Activated naive CD4-positive, alpha-beta T cell treated with anti-CD3 and anti-CD28 coated beads, Interleukin-2, amount 50 U/mL, for 16 hours (primary cell): ENCODE measurements around the gene PAQR9.

ENCODE experiments used
- DNase-seq: peaks from one replicate; pipeline ENCODE4 v3.0.0-alpha.2; 2020

The PAQR9 gene

DNA sequence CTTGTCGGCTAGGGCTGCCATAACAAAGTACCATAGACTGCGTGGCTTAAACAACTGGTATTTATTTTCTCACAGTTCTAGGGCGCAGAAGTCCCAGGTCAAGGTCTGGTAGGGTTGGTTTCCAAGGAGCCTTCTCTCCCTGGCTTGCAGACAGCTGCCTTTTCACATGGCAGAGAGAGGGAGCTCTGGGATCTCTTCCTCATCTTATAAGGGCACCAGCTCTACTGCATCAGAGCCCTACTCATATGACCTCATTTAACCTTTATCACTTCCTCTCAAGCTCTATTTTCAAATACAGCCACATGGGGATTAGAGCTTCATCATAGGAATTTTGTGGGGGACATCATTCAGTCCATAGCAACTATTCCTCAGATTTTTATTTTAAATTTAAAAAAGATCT, 17.6 kb upstream of the PAQR9 start:
- no peak for DNase-seq

DNA sequence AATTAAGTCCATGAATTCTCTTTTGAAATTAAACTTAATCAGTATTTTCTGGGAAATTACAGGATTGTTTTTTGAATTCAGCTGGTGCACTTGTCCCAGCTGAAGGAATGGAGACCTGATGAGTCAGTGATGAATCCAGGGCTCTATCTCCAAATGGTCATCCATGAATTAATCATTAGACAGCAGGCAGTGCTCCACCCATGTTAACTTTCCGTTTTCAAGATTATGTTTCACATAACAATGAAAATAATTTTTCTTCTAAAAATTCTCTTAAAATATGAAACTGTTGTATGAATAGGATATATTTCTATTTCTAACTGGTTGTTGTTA, 13.9 kb upstream of the PAQR9 start:
- no peak for DNase-seq

DNA sequence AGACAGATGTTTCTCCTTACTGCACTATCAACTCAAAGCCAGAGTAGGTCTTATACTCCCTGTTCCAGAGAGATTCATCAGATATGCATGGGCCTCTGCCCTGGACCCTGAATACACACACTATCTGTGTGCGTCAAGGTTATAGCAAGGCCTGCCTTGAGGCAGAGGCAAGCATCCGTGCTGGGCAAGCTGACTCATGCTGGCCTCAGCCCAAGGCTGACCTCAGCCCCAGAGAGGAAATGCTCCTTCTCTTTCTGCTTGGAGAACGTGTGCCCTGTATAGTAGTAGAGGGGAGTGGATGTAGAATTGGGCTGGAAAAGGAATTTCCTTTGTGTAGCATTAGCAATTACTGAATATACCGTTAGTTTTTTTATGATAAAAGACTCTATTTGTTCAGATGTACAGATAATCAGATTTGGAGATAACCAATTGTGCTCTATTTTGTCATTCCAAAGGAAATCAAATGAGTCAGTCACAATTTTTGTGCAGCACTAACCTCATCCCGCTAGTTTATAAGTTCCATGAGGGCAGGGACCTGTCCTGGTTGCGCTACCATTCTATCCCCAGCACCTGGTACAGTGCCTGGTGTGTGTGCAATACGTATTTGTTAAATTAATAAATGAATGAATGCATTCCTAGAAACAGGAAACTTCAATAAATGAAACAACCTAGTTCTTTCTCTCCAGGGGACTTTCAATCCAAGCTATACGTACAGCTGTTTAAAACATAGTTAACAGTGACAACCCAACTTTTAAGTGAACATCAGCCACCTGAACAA, 13.3 kb upstream of the PAQR9 start:
- DNase-seq: no peak

DNA sequence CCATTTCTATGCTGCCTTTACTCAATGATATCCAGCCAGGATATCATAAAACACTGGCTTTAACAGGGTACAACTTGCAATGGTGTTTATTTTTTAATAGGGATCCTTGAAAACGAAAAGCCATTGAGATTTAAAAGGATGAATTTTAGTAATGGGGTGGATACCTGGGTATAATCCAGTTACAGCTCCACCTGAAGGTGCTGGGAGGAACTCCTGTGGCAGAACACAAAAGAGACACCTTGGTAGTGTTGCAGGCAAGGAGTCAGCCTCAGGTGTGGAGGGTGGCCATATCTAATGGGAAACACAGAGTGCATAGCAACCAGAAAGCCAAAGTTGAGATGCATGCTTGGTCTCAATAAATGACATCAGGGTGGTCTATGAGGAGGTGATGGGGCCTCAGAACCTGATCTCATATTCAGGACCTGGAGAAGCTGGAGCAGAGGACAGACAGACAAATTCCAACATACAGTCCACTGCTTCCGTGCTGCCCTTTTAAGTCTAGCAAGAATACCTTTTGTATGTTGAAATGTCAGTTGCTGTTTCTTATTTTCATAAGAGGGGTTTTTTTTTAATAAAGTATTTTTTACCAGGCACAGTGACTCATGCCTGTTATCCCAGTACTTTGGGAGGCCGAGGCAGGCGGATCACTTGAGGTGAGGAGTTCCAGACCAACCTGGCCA, 12.0 kb upstream of the PAQR9 start:
- no peak for DNase-seq

GRCh38 chr3:142973217-142974009, 9.9 kb upstream of the PAQR9 start:
- no peak for DNase-seq

GRCh38 chr3:142972092-142972753, 8.7 kb upstream of the PAQR9 start:
- DNase-seq: no peak

GRCh38 chr3:142971431-142971830, 8.0 kb upstream of the PAQR9 start:
- DNase-seq: no peak

- DNase-seq: no peak
Observed at GRCh38 chr3:142968319-142969025, 5.0 kb upstream of the PAQR9 start.

DNA sequence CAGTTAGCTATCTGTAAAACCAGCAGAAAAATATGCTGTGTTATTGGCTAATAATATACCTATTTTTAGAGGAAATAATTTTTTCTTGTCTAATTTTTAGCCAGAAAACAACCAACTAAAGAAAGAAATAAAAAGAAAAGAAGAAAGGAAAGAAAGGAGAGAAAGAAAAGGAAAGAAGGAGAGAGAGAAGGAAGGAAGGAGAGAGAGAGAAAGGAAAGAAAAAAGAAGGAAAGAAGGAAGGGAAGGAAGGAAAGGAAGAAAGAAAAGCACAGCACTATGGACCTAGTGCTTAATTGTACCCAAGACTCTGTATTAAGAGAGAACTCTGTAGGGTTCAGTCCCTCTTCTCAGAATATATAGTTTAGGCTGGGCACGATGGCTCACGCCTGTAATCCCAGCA, 3.3 kb upstream of the PAQR9 start:
- DNase-seq: no peak

DNA sequence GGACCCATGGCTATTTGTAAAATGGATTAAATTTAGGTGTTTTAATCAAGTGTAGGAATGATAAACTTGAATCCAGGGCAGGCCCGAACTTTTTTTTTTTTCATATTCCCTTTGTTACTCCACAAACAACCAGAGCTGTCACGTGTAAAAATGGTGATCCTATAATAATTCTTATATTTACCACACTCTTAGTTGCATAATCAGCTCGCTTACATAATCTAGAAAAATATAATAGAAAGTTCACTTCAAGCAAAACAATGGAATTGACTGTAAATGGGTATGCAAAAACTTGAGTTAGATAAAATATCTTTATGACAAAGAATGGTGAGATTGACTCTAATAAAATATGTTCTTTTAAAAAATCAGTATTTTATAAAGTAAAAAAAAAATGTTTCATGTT, 2.1 kb upstream of the PAQR9 start:
- DNase-seq: no peak

DNA sequence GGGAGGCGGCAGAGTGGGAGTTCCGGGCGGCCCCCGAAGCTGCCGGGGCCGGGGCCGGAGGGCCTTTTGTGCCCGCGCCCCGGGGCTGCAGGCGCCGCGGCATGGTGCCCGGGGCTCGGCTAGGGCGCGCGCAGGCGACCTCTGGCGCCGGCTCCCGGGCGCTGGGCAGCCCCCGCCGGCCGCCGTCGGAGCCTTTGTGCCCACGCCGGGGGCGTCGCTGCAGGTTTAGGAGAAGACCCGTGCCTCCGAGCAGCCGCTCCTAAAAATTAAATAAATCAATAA, 299 bp downstream of the PAQR9 start:
- no peak for DNase-seq

DNA sequence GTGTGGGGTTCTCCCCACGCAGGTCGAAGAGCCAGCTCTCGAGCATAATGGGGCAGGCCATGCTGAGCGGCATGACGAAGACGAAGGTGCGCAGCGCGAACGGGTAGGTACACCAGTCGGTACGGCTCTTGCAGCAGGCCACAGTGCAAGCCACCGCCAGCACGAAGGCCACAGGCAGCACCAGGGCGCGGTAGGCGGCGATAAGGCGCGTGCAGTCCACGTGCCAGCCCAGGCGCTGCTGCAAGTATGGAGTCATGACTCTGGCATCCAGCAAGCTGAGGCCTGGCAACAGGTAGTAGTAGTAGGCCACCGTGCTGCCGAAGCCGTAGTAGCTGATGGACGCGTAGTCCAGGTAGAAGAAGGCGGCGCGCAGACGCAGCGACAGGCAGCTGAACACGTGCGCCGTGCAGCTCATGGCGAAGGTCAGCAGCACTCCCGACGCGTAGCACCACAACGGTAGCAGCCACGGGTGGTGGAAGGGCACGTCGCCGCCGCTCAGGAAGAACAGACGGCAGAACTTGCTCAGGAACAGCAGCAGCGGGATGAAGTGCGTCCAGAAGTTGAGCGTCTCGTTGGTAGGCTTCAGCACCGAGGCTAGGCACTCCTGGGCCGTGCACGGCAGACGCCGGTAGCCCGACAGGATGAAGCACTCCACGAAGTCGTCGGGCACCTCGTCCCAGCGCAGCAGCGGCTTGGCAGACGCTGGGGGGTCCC, 797 bp downstream of the PAQR9 start:
- DNase-seq: no peak

GRCh38 chr3:142962175-142962519, 1.3 kb downstream of the PAQR9 start:
- DNase-seq: no peak

DNA sequence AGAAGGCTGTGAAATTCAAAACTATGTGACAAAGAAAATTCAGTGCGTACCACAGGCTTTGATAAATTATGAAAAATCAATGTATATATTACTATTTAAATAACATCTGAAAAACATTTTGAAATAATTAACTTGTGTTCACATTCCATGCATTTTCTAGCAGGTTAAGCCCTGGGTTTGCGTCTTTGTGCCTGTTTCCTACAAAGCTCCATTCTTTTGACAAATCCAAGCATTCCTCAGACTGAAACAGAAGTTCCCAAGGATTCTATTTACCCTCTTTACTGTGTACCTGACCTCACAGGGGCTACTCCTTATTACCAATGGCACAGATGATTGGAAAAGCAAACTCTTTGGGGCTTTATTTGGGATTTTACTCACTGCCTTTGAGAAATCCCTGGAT, 1.9 kb downstream of the PAQR9 start:
- no peak for DNase-seq

DNA sequence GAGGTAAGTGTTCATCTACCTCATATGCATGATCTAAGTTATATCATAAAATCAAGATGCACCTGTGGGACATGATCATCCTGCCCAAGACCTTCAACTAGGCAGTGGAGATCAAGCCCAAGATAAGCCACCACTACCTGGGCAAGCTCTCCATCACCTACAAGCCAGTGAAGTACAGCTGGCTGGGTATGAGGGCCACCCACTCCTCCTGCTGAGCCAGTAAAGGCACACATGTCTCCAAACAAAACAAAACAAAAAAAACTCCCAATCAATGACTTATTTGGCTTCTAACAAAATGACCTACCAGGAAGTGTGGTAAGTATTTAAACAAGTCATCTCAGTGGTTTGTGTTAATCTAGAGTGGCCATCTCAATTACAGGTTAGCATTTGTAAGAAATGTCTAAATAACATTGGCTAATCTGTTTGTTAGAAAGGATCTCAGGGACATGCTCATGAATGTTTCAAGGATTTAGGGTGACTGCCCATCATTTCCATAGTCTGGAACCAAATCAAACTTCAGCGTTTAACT, 3.1 kb downstream of the PAQR9 start:
- DNase-seq: no peak

DNA sequence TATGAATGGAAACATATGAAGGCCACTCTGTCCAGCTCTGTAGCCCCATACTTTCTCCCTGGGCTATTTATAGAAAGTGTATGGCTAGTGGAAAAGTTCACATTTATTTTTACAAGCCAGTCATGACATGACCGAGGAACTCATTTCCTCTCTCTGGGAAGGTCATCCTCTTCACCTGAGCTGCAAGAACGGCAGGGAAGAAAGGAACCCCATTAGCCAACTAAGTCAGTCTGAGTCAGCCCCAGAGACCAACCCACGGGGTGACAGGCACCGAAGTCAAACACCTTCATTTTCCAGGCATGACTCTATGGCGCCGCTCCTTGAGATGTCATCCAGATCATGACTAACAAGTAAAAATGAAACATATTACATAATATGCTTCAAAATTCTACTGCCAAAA, 4.8 kb downstream of the PAQR9 start:
- peak; percentile 21 for DNase-seq

DNA sequence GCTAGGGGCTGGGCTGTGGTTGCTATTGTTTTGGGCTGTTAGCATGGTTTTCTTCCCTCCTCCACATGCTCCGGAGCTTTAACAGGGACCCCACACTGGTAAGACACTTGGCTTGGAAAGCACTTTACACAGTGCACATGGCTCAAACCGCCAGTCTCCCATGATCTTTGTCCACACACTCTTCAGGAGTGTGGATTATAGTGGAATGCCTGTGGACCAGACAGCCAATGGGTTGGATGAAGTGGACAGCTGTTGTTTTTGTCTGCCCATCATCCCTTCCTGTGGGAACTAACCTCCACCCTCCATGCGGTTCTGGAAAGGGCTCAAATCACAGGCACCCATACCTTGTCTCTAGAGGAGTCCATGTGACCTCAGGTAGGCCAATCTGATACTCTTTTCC, 10.0 kb downstream of the PAQR9 start:
- no peak for DNase-seq

- no peak for DNase-seq
Observed at GRCh38 chr3:142952272-142953193, 10.9 kb downstream of the PAQR9 start.

GRCh38 chr3:142951794-142952193, 11.7 kb downstream of the PAQR9 start:
- no peak for DNase-seq

GRCh38 chr3:142950972-142951371, 12.5 kb downstream of the PAQR9 start:
- no peak for DNase-seq
